ENCODE data around the gene FOXP1. TPM values are rescaled to one million over a fixed set of nuclear protein-coding genes. Genes with fewer than 3 reads are reported as not detected.

FOXP1 gene
- total and polyA plus RNA-seq, 2 donors (not counting 1 experiment from before 2014, with no cell fraction given), result 91.1 to 508 TPM

DNA sequence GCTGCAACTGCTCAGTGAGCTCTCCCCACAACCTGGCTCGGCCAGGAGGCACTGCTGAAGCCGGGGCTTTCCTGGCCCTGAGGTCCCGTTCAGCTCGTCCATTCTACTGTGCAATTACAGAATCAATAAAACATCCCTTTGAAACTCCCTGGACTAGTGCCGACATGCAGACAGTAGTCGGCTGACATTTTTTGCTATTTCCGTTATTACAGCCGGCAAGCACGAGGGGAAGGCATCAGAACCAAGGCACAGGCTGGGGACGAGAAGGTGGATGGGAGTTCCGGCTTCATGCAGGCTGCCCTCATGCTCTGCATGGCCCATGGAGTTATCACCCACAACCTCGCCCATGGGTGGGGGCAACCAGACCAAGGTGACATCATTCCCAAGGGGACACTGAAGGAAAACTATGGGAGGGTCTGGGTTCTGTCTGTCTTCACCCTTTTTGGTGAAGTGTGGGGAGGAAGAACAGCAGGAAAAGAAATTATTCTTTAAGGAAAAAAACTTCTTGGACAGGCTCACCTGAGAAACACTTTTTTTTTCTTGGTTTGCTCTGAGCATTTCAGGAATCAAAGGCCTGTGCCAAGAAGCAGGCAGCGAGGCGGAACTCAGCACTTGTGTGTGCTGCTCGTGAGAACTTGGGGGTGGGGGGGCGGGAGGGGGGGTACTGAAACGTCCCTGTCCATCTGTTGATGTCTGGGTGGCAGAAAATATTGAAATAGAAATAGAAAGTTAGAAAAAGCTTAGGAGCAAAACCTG lies 154.5 kb downstream of the FOXP1 start:
- DNase-seq (no peak), ATAC-seq (ENCODE audit: low read depth) (peak; percentile 37)
- TF ChIP-seq, protein P1, sequence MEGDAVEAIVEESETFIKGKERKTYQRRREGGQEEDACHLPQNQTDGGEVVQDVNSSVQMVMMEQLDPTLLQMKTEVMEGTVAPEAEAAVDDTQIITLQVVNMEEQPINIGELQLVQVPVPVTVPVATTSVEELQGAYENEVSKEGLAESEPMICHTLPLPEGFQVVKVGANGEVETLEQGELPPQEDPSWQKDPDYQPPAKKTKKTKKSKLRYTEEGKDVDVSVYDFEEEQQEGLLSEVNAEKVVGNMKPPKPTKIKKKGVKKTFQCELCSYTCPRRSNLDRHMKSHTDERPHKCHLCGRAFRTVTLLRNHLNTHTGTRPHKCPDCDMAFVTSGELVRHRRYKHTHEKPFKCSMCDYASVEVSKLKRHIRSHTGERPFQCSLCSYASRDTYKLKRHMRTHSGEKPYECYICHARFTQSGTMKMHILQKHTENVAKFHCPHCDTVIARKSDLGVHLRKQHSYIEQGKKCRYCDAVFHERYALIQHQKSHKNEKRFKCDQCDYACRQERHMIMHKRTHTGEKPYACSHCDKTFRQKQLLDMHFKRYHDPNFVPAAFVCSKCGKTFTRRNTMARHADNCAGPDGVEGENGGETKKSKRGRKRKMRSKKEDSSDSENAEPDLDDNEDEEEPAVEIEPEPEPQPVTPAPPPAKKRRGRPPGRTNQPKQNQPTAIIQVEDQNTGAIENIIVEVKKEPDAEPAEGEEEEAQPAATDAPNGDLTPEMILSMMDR (IDR thresholded peaks at IDR 0.05), result no peak
- no peak for TF ChIP-seq EZH2 (IDR thresholded peaks at IDR 0.05; ENCODE audit: borderline replicate concordance, insufficient read depth, low read depth, low read length, poor library complexity, severe bottlenecking)
- no peak overlapping the region for H2AFZ ChIP-seq (ENCODE audit: insufficient read depth, low read depth, low read length, poor library complexity, severe bottlenecking)
- peak overlapping the region; percentile 31 for H3K9ac ChIP-seq (ENCODE audit: low read length)
- 67% methylated on average over 10 of the region's 17 CpGs for WGBS (ENCODE audit: insufficient coverage)
- H3K4me1 ChIP-seq (ENCODE audit: control insufficient read depth in 2 of 2, insufficient read depth in 2 of 2, low read length in 2 of 2), result peaks cover 76 to 85% of the 10 kb centered on the region in 2 donors
- peak overlapping the region in 2 of 5 experiments; percentile 2 to 35 for H3K4me3 ChIP-seq (ENCODE audit: control extremely low read depth in 1 of 5, extremely low read depth in 1 of 5, insufficient read depth in 1 of 5, low read depth in 2 of 5, low read length in 4 of 5)
- no peaks in the 10 kb centered on the region for H3K9me3 Mint-ChIP-seq (ENCODE audit: insufficient read depth)
- ChIA-PET POLR2A (interaction anchor here (4.7 kb wide), 1 partner anchor 13 kb away, joined by 18 read pairs; no protein-coding TSS in a partner anchor), CTCF (interaction anchor here (1.2 to 2.2 kb wide), 4 partner anchors 12 to 35 kb away, joined by 3 to 8 read pairs (median 3); no protein-coding TSS in a partner anchor)
- peak overlapping the region; percentile 50 for H3K4me3 Mint-ChIP-seq
- H3K27me3 Mint-ChIP-seq, result no peaks in the 10 kb centered on the region
- no peaks in the 10 kb centered on the region for H4K20me1 ChIP-seq (ENCODE audit: control insufficient read depth, insufficient read depth, low read length, poor library complexity, severe bottlenecking)
- peaks cover 94% of the 10 kb centered on the region for H3K79me2 ChIP-seq (ENCODE audit: control insufficient read depth, insufficient read depth, low read length)
- peak overlapping the region; percentile 66 to 80 for H3K27ac ChIP-seq (ENCODE audit: low read length in 2 of 2)
- no peaks in the 10 kb centered on the region for H3K27me3 ChIP-seq (replicated peaks in 1 of 4; ENCODE audit: control extremely low read depth in 1 of 4, control insufficient read depth in 3 of 4, insufficient read depth in 4 of 4, low read length in 3 of 4)
- peak overlapping the region; percentile 78 for H3K27ac Mint-ChIP-seq
- H3K4me2 ChIP-seq (replicated peaks; ENCODE audit: low read depth, low read length, poor library complexity, severe bottlenecking), result peak overlapping the region; percentile 51
- intact Hi-C loops (cut with micrococcal nuclease), result no loop called here
- H3K9me3 ChIP-seq (ENCODE audit: control extremely low read depth in 1 of 3, control insufficient read depth in 2 of 3, insufficient read depth in 1 of 3, low read length in 2 of 3), result no peaks in the 10 kb centered on the region
- no peaks in the 10 kb centered on the region for H3K36me3 ChIP-seq (replicated peaks in 1 of 2; ENCODE audit: control extremely low read depth in 1 of 2, control insufficient read depth in 1 of 2, extremely low read depth in 1 of 2, insufficient read depth in 2 of 2, low read length in 1 of 2)
- H3K4me1 Mint-ChIP-seq, result peaks cover 86% of the 10 kb centered on the region

DNA sequence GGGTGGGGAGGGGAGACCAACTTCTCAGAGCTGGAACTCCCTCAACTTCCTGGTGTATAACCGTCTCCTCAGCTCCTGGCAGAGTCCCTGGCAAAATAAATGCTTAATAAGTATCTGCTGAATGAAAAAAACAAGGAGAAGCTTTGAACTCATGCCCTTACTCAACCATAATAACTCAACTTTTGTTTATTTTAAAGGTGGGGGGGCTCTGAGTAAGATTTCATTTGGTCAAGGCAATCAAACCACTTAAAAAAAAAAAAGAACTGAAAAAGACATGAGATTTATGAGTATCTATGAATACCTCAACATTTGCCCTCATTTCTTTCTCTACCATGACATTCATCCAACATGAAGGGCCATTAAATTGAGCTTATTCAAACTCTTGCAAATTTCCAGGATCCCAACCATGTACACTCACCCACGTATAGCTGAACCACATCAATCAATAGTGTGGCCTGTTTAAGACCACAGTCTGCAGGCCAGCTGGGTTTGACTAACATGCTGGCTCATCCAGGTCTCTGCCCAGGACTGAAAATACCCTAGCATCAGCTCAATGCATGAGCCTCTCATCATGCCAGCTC lies 157.9 kb downstream of the FOXP1 start:
- CTCF ChIA-PET, result interaction anchor here (0.7 to 1.4 kb wide), 6 partner anchors 8 to 149 kb away, joined by 3 to 5 read pairs (median 4); no protein-coding TSS in a partner anchor

More for the DNA sequence above, 157.9 kb downstream of the FOXP1 start:
- ATAC-seq (ENCODE audit: low read depth) (no peak), DNase-seq (no peak)
- H3K36me3 ChIP-seq (replicated peaks in 1 of 2; ENCODE audit: control extremely low read depth in 1 of 2, control insufficient read depth in 1 of 2, extremely low read depth in 1 of 2, insufficient read depth in 2 of 2, low read length in 1 of 2), result no peaks in the 10 kb centered on the region
- Mint-ChIP-seq H3K27ac (peak overlapping the region; percentile 64), H3K27me3 (no peaks in the 10 kb centered on the region), H3K4me1 (peaks cover 88% of the 10 kb centered on the region), H3K4me3 (peak overlapping the region; percentile 30), H3K9me3 (ENCODE audit: insufficient read depth) (no peaks in the 10 kb centered on the region)
- no peaks in the 10 kb centered on the region for H3K27me3 ChIP-seq (replicated peaks in 1 of 4; ENCODE audit: control extremely low read depth in 1 of 4, control insufficient read depth in 3 of 4, insufficient read depth in 4 of 4, low read length in 3 of 4)
- H3K27ac ChIP-seq (ENCODE audit: low read length in 2 of 2), result no peak overlapping the region
- intact Hi-C loops (cut with micrococcal nuclease), result no loop called here
- POLR2A ChIA-PET, result no interaction called here
- H3K79me2 ChIP-seq (ENCODE audit: control insufficient read depth, insufficient read depth, low read length), result peaks cover 83% of the 10 kb centered on the region
- H3K9ac ChIP-seq (ENCODE audit: low read length), result no peak overlapping the region
- H3K4me2 ChIP-seq (replicated peaks; ENCODE audit: low read depth, low read length, poor library complexity, severe bottlenecking), result peak overlapping the region; percentile 19
- TF ChIP-seq EZH2 (IDR thresholded peaks at IDR 0.05; ENCODE audit: borderline replicate concordance, insufficient read depth, low read depth, low read length, poor library complexity, severe bottlenecking), result no peak
- TF ChIP-seq, protein P1 (IDR thresholded peaks at IDR 0.05), result no peak
- no peak overlapping the region for H3K4me3 ChIP-seq (ENCODE audit: control extremely low read depth in 1 of 5, extremely low read depth in 1 of 5, insufficient read depth in 1 of 5, low read depth in 2 of 5, low read length in 4 of 5)
- no peaks in the 10 kb centered on the region for H3K9me3 ChIP-seq (ENCODE audit: control extremely low read depth in 1 of 3, control insufficient read depth in 2 of 3, insufficient read depth in 1 of 3, low read length in 2 of 3)
- WGBS (ENCODE audit: insufficient coverage), result 0% methylated on average over 1 of the region's 2 CpGs
- H3K4me1 ChIP-seq (ENCODE audit: control insufficient read depth in 2 of 2, insufficient read depth in 2 of 2, low read length in 2 of 2), result peaks cover 76 to 84% of the 10 kb centered on the region in 2 donors
- no peaks in the 10 kb centered on the region for H4K20me1 ChIP-seq (ENCODE audit: control insufficient read depth, insufficient read depth, low read length, poor library complexity, severe bottlenecking)
- H2AFZ ChIP-seq (ENCODE audit: insufficient read depth, low read depth, low read length, poor library complexity, severe bottlenecking), result no peak overlapping the region

Measured in B cell (primary cell).